Lower leg skin (tissue), 3 donors: ENCODE measurements around the gene GRM5.
"Not testable (repeated sequence)": the region's sequence is repeated elsewhere in the genome, so short reads cannot be mapped to it uniquely, and the experiment has no call there.

Experiments used
- CTCF ChIP-seq, 3 donors: fragments of 450-650 bp; IDR thresholded peaks; one replicate each; pipeline ENCODE4 v1.5.1; 2016; ENCODE audit warnings: antibody characterized with exemption in 3 of 3, mild to moderate bottlenecking in 3 of 3, moderate library complexity in 2 of 3
- POLR2A ChIP-seq, 2 donors: fragments of 450-650 bp; IDR thresholded peaks; one replicate each; pipeline ENCODE4 v1.6.1; 2016 to 2017; ENCODE audit warnings: antibody characterized with exemption in 2 of 2, mild to moderate bottlenecking in 1 of 2, moderate library complexity in 1 of 2

- TF ChIP-seq CTCF, POLR2A (IDR thresholded peaks at IDR 0.05): not testable (repeated sequence)
Observed at GRCh38 chr11:89084951-89085350, 19.2 kb upstream of the GRM5 start.
